Astrocyte (in vitro differentiated cells and primary cell): ENCODE results near the gene CCR5. TPM values are rescaled to one million over a fixed set of nuclear protein-coding genes. Genes with fewer than 3 reads are reported as not detected.

Experiments used
- DNase-seq: peaks from one replicate; pipeline ENCODE4 v3.0.0-alpha.2; 2010; ENCODE audit warnings: low read depth
- FAIRE-seq: peaks from 2 replicates; lab custom pipeline; 2011; peaks lifted over from hg19 to GRCh38; lab: Jason Lieb, UNC
- H2AFZ ChIP-seq: 2 replicates; pipeline ENCODE4 v1.6.0; 2012; ENCODE audit warnings: low read depth, low read length, inconsistent platforms
- H3K27ac ChIP-seq: 2 replicates; pipeline ENCODE4 v1.5.1; 2011; ENCODE audit warnings: low read depth, low read length, inconsistent platforms
- H3K27me3 ChIP-seq: 2 replicates; pipeline ENCODE4 v1.6.0; 2011; ENCODE audit warnings: low read length, inconsistent platforms; ENCODE audit not compliant: insufficient read depth
- H3K36me3 ChIP-seq: 2 replicates; pipeline ENCODE4 v1.5.1; 2011; ENCODE audit warnings: low read length, inconsistent platforms; ENCODE audit not compliant: insufficient read depth
- H3K4me1 ChIP-seq: 2 replicates; pipeline ENCODE4 v1.5.1; 2011; ENCODE audit warnings: low read length, inconsistent platforms; ENCODE audit not compliant: insufficient read depth
- H3K4me2 ChIP-seq: 2 replicates; pipeline ENCODE4 v1.6.0; 2012; ENCODE audit warnings: low read length, inconsistent platforms
- H3K4me3 ChIP-seq: 2 replicates; pipeline ENCODE4 v1.5.1; 2011; ENCODE audit warnings: low read depth, mild to moderate bottlenecking, low read length, inconsistent platforms; ENCODE audit not compliant: insufficient read depth
- H3K79me2 ChIP-seq: 2 replicates; pipeline ENCODE4 v1.6.0; 2012; ENCODE audit warnings: mild to moderate bottlenecking, low read length, inconsistent platforms; ENCODE audit not compliant: insufficient read depth
- H3K9ac ChIP-seq: 2 replicates; pipeline ENCODE4 v1.6.0; 2012; ENCODE audit warnings: mild to moderate bottlenecking, low read length, inconsistent platforms
- H3K9me3 ChIP-seq: 2 replicates; pipeline ENCODE4 v1.5.1; 2012; ENCODE audit warnings: low read depth, mild to moderate bottlenecking, low read length, inconsistent platforms; ENCODE audit not compliant: insufficient read depth
- H4K20me1 ChIP-seq: 2 replicates; pipeline ENCODE4 v1.6.0; 2012; ENCODE audit warnings: low read length, inconsistent platforms; ENCODE audit not compliant: insufficient read depth
- H3K27ac Mint-ChIP-seq: one replicate; pipeline ENCODE4 v1.8.0; 2021; ENCODE audit warnings: mild to moderate bottlenecking, mixed read lengths; ENCODE audit not compliant: unreplicated experiment
- H3K27me3 Mint-ChIP-seq: one replicate; pipeline ENCODE4 v1.8.0; 2021; ENCODE audit warnings: low read depth, mixed read lengths; ENCODE audit not compliant: unreplicated experiment
- H3K36me3 Mint-ChIP-seq: one replicate; pipeline ENCODE4 v1.8.0; 2021; ENCODE audit warnings: low read depth, mixed read lengths; ENCODE audit not compliant: unreplicated experiment
- H3K4me1 Mint-ChIP-seq: one replicate; pipeline ENCODE4 v1.8.0; 2021; ENCODE audit warnings: low read depth, mixed read lengths; ENCODE audit not compliant: unreplicated experiment
- H3K4me3 Mint-ChIP-seq: one replicate; pipeline ENCODE4 v1.8.0; 2021; ENCODE audit warnings: mild to moderate bottlenecking, moderate library complexity, mixed read lengths; ENCODE audit not compliant: unreplicated experiment
- H3K9me3 Mint-ChIP-seq: one replicate; pipeline ENCODE4 v1.8.0; 2021; ENCODE audit warnings: mild to moderate bottlenecking, mixed read lengths; ENCODE audit not compliant: unreplicated experiment
- CTCF ChIP-seq: IDR thresholded peaks from 2 replicates; pipeline ENCODE4 v1.5.1; 2011; ENCODE audit warnings: low read depth, mild to moderate bottlenecking, inconsistent platforms, low read length, moderate library complexity; ENCODE audit not compliant: insufficient read depth
- EZH2 ChIP-seq: IDR thresholded peaks from 2 replicates; pipeline ENCODE4 v1.6.1; 2012; ENCODE audit warnings: mild to moderate bottlenecking, low read length, inconsistent platforms; ENCODE audit not compliant: insufficient read depth
- total RNA-seq: library from RNA; stranded (reverse); gene quantifications from 2 replicates; pipeline ENCODE4 v1.2.1, GENCODE V29; 2021

CCR5 gene
- total RNA-seq, 1 donor from 2014 or later = not detected

GRCh38 chr3:46354984-46355383 lies 15.8 kb upstream of the CCR5 start:
- H3K27me3 ChIP-seq = peaks cover 31% of the 10 kb centered on the region
- no peak overlapping the region for H3K4me2 ChIP-seq
- H3K27me3 Mint-ChIP-seq = peaks cover 39% of the 10 kb centered on the region

GRCh38 chr3:46356276-46356675 lies 14.5 kb upstream of the CCR5 start:
- H3K27me3 ChIP-seq = peaks cover 31% of the 10 kb centered on the region
- H3K27ac Mint-ChIP-seq = no peak overlapping the region
- peaks cover 32% of the 10 kb centered on the region for H3K27me3 Mint-ChIP-seq
- no peak for FAIRE-seq
- peaks cover 2% of the 10 kb centered on the region for H3K9me3 Mint-ChIP-seq
- no peak for DNase-seq
- no peak overlapping the region for H3K4me2 ChIP-seq
- H3K36me3 Mint-ChIP-seq = no peaks in the 10 kb centered on the region
- H3K79me2 ChIP-seq = no peaks in the 10 kb centered on the region
- H3K36me3 ChIP-seq = no peaks in the 10 kb centered on the region
- H3K4me1 Mint-ChIP-seq = peaks cover 31% of the 10 kb centered on the region
- H3K9me3 ChIP-seq = no peaks in the 10 kb centered on the region
- no peak overlapping the region for H2AFZ ChIP-seq
- peaks cover 2% of the 10 kb centered on the region for H3K4me1 ChIP-seq
- H3K4me3 ChIP-seq = no peak overlapping the region
- H3K4me3 Mint-ChIP-seq = no peak overlapping the region
- no peak overlapping the region for H3K27ac ChIP-seq
- TF ChIP-seq CTCF (no peak), EZH2 (no peak)
- H3K9ac ChIP-seq = no peak overlapping the region
- H4K20me1 ChIP-seq = no peaks in the 10 kb centered on the region

More at GRCh38 chr3:46354984-46355383, 15.8 kb upstream of the CCR5 start:
- H3K4me3 Mint-ChIP-seq = no peak overlapping the region
- H3K27ac Mint-ChIP-seq = no peak overlapping the region
- no peak overlapping the region for H3K27ac ChIP-seq
- peaks cover 2% of the 10 kb centered on the region for H3K4me1 ChIP-seq
- no peaks in the 10 kb centered on the region for H3K79me2 ChIP-seq
- no peaks in the 10 kb centered on the region for H4K20me1 ChIP-seq
- H3K9me3 Mint-ChIP-seq = peaks cover 2% of the 10 kb centered on the region
- DNase-seq = no peak
- TF ChIP-seq CTCF (no peak), EZH2 (no peak)
- no peak overlapping the region for H3K4me3 ChIP-seq
- no peak for FAIRE-seq
- no peak overlapping the region for H2AFZ ChIP-seq
- peaks cover 20% of the 10 kb centered on the region for H3K4me1 Mint-ChIP-seq
- no peaks in the 10 kb centered on the region for H3K36me3 ChIP-seq
- no peak overlapping the region for H3K9ac ChIP-seq
- no peaks in the 10 kb centered on the region for H3K9me3 ChIP-seq
- no peaks in the 10 kb centered on the region for H3K36me3 Mint-ChIP-seq

- no peaks in the 10 kb centered on the region for H3K9me3 ChIP-seq
- H3K79me2 ChIP-seq = no peaks in the 10 kb centered on the region
- H3K27ac ChIP-seq = no peak overlapping the region
- H4K20me1 ChIP-seq = no peaks in the 10 kb centered on the region
- FAIRE-seq (no peak), DNase-seq (no peak)
- H3K4me3 ChIP-seq = no peak overlapping the region
- peaks cover 2% of the 10 kb centered on the region for H3K4me1 ChIP-seq
- H2AFZ ChIP-seq = no peak overlapping the region
- no peak for TF ChIP-seq EZH2
- no peak for TF ChIP-seq CTCF
- peaks cover 28% of the 10 kb centered on the region for H3K27me3 ChIP-seq
- H3K4me1 Mint-ChIP-seq = peaks cover 33% of the 10 kb centered on the region
- no peaks in the 10 kb centered on the region for H3K36me3 Mint-ChIP-seq
- H3K36me3 ChIP-seq = no peaks in the 10 kb centered on the region
- no peak overlapping the region for H3K4me3 Mint-ChIP-seq
- H3K27ac Mint-ChIP-seq = no peak overlapping the region
- H3K9me3 Mint-ChIP-seq = peaks cover 2% of the 10 kb centered on the region
- H3K27me3 Mint-ChIP-seq = peaks cover 27% of the 10 kb centered on the region
- no peak overlapping the region for H3K4me2 ChIP-seq
- no peak overlapping the region for H3K9ac ChIP-seq
Observed at GRCh38 chr3:46356909-46357308, 13.8 kb upstream of the CCR5 start.
